ENCODE measurements around the gene AGBL4.

Gene AGBL4

GRCh38 chr1:48943826-48944225 is 1079.9 kb downstream of the AGBL4 start:
- no peak for TF ChIP-seq CTCF (IDR thresholded peaks at IDR 0.05; ENCODE audit: low read depth, low read length)
- DNase-seq (ENCODE audit: extremely low read depth, low read depth): no peak

DNA sequence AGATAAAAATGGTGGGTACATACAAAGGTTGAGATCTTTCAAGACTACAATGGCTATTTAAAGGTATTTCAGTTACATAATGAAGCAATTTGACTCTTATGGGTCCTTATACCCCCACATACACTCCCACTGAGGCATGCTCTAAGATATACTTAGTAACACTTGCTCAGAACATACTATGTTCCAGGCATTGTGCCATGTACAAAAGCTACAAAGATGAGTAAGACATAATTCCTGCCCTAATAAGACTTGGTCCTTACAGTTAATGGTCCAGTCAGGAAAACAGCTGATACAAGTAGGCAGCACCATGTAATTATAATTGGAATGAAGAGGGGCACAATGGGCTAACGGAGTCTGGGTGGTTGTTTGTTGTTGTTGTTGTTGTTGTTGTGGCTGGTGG is 1080.4 kb downstream of the AGBL4 start:
- TF ChIP-seq CTCF (IDR thresholded peaks at IDR 0.05; ENCODE audit: low read depth, low read length): no peak
- DNase-seq (ENCODE audit: extremely low read depth, low read depth): no peak

- no peak for TF ChIP-seq CTCF (IDR thresholded peaks at IDR 0.05; ENCODE audit: low read depth, low read length)
- DNase-seq (ENCODE audit: extremely low read depth, low read depth): no peak
Observed at GRCh38 chr1:48940962-48941732, 1082.6 kb downstream of the AGBL4 start.

- no peak for DNase-seq (ENCODE audit: extremely low read depth, low read depth)
- TF ChIP-seq CTCF (IDR thresholded peaks at IDR 0.05; ENCODE audit: low read depth, low read length): no peak
Observed at GRCh38 chr1:48940354-48940753, 1083.4 kb downstream of the AGBL4 start.

DNA sequence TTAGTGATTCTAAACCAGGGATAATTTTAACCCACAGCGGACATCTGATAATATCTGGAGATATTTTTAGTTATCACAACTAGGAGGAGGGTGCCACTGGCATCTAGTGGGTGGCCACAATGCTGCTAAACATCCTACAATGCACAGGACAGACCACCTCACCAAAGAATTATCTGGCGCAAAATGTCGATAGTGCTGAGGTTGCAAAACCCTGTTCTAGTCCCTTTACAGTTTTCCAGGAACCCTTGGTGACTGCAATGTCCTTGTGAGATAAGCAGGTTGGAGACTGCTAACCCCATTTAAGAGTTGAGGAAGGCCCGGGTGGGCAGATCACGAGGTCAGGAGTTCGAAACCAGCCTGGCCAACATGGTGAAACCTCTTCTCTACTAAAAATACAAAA is 1083.9 kb downstream of the AGBL4 start:
- no peak for TF ChIP-seq CTCF (IDR thresholded peaks at IDR 0.05; ENCODE audit: low read depth, low read length)
- no peak for DNase-seq (ENCODE audit: extremely low read depth, low read depth)

GRCh38 chr1:48939042-48939441 is 1084.7 kb downstream of the AGBL4 start:
- no peak for DNase-seq (ENCODE audit: extremely low read depth, low read depth)
- TF ChIP-seq CTCF (IDR thresholded peaks at IDR 0.05; ENCODE audit: low read depth, low read length): no peak

DNA sequence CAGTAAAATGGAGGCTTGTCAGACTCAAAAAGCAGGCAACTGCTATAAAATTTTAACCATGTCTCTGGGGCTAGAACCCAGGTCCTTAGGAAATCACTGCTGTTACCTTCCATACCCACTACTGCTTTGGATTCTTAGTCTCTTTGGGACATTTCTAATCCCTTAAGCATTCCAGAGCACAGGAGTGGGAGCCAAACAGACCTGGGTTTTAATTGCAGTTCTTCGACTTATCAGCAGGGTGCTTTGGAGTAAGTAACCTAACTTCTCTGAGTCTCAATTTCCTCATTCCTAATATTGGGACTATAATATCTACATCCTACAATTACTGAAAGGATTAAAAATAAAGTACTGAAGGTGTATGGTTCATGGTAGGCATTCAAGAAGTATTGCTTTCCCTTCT is 1086.0 kb downstream of the AGBL4 start:
- no peak for TF ChIP-seq CTCF (IDR thresholded peaks at IDR 0.05; ENCODE audit: low read depth, low read length)
- no peak for DNase-seq (ENCODE audit: extremely low read depth, low read depth)

Data from AG09319 (cell line).